GM18907 (cell line): ENCODE results near the gene RIMS4.

Experiments
- ATAC-seq: cut with Tn5 transposase; IDR thresholded peaks from one replicate; pipeline ENCODE4 v1.9.1; 2021; ENCODE audit warnings: mild to moderate bottlenecking, moderate library complexity; ENCODE audit not compliant: unreplicated experiment

Gene RIMS4

DNA sequence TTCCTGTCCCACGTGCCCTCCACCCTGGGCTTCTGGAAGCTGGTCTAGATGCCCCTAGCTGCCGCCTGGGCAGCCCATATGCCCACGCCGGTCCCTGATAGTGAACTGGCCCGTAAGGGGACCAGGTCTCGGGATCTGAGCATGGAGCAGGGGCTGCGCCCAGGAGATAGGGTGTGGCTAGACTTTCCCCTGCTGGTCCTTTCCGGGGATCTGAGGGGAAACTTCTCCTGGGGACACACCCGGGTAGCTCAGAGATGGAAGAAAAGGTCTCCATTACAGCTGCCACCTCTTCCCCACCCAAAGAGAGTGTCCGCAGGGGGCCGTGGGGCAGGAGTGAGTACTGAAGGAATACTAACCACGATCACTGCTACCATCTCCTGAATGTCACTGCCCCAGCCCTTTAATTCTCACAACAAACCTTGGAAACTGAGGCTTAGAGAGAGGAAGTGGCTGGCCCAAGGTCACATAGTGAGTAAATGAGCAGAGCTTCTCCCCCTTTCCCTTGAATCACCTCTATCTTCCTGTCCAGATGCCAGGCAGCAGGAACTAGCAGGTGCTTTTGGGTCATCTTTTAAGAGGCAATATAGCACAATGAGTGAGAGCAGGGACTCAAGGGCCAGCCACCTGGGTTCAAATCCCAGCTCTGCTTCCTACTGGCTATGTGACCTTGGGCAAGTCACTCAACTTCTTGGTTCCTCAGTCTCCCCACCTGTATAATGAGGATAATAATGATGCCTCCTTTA is 107.0 kb downstream of the RIMS4 start:
- peak; percentile 19 for ATAC-seq

DNA sequence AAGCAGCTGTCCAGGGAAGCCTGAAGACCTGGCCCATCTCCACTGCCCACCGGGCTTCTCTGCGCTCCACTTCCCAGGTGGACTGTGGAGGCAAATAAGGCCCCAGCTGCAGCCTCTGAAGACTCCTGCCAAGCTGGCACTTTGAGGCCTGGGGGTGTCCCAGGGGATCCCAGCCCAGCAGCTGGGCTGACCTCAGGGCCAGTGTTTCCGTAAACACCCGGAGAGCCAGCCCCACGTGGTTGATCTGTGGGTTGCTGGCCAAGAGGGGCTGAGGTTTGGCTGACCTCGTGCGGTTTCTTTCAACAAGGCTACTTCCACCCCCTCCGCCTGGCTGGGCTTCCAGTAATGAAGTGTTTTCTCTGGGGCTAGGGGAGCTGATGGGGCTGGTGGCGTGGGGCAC is 107.6 kb downstream of the RIMS4 start:
- ATAC-seq: peak; percentile 74

DNA sequence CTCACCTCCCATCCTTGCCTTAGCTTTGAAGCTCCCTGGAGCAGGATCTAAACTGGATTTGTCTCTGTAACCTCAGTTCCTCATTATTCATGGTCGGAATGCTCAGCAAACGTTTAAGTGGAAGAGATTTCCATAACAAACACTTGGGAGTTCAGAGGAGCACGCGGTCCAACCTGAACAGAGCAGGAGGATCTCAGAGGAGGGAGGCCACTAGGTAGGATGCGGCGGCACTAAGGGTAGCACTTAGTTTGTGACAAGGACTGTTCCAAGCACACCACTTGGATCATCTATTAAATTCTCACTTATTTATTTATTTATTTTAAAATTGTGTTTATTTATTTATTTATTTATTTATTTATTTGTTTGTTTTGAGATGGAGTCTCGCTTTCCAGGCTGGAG is 108.5 kb downstream of the RIMS4 start:
- ATAC-seq: no peak
